Smooth muscle cell (in vitro differentiated cells): ENCODE measurements around the gene ARMH3. TPM values are rescaled to one million over a fixed set of nuclear protein-coding genes. Genes with fewer than 3 reads are reported as not detected.

Experiments used
- DNase-seq: peaks from one replicate; lab custom pipeline; 2025; ENCODE audit not compliant: unreplicated experiment; lab: John Stamatoyannopoulos, UW
- H2AFZ ChIP-seq: fragments of 200-600 bp; sonication (generic); 2 replicates; pipeline ENCODE4 v1.6.0; 2016; ENCODE audit warnings: antibody characterized with exemption, low read depth, mild to moderate bottlenecking
- H3F3A ChIP-seq: fragments of 200-600 bp; sonication (generic); 2 replicates; pipeline ENCODE4 v1.6.0; 2017; ENCODE audit warnings: antibody characterized with exemption, low read depth
- H3K27ac ChIP-seq: fragments of 200-600 bp; sonication (generic); 2 replicates; pipeline ENCODE4 v1.5.1; 2016; ENCODE audit warnings: low read depth, mild to moderate bottlenecking
- H3K27me3 ChIP-seq: fragments of 200-600 bp; sonication (generic); 2 replicates; pipeline ENCODE4 v1.6.1; 2016; ENCODE audit warnings: low read depth, mild to moderate bottlenecking
- H3K36me3 ChIP-seq: fragments of 200-600 bp; sonication (generic); 2 replicates; pipeline ENCODE4 v1.5.1; 2016; ENCODE audit warnings: low read depth
- H3K4me1 ChIP-seq: fragments of 200-600 bp; sonication (generic); 2 replicates; pipeline ENCODE4 v1.5.1; 2016; ENCODE audit warnings: low read depth
- H3K4me2 ChIP-seq: fragments of 200-600 bp; sonication (generic); 2 replicates; pipeline ENCODE4 v1.6.0; 2016; ENCODE audit warnings: mild to moderate bottlenecking
- H3K4me3 ChIP-seq: fragments of 200-600 bp; sonication (generic); 2 replicates; pipeline ENCODE4 v1.5.1; 2016; ENCODE audit warnings: mild to moderate bottlenecking
- H3K79me2 ChIP-seq: fragments of 200-600 bp; sonication (generic); 2 replicates; pipeline ENCODE4 v1.6.0; 2016; ENCODE audit warnings: low read depth, mild to moderate bottlenecking
- H3K9ac ChIP-seq: fragments of 200-600 bp; sonication (generic); 2 replicates; pipeline ENCODE4 v1.6.0; 2016; ENCODE audit warnings: low read depth
- H3K9me3 ChIP-seq: fragments of 200-600 bp; sonication (generic); replicated peaks from 2 replicates; pipeline ENCODE4 v1.5.1; 2016; ENCODE audit warnings: low read depth
- H4K20me1 ChIP-seq: fragments of 200-600 bp; sonication (generic); 2 replicates; pipeline ENCODE4 v1.6.0; 2016; ENCODE audit warnings: low read depth
- CTCF ChIP-seq: fragments of 200-600 bp; sonication (generic); IDR thresholded peaks from 2 replicates; pipeline ENCODE4 v1.5.1; 2017; ENCODE audit warnings: borderline replicate concordance, mild to moderate bottlenecking, antibody characterized with exemption; ENCODE audit not compliant: insufficient read depth, poor library complexity, severe bottlenecking
- whole genome bisulfite sequencing: methylation state at CpG from one replicate; pipeline ENCODE4 v1.1.7; 2016; ENCODE audit warnings: low lambda C conversion rate; 5-methylcytosine and 5-hydroxymethylcytosine counted together
- polyA plus RNA-seq: library from polyadenylated mRNA; unstranded; fragments of >200 nt; fragmentation: Nextera tagmentation; extraction: Ambion mirVana; gene quantifications from 2 replicates; pipeline ENCODE4 v1.2.1, GENCODE V29; 2016
- total RNA-seq: library from RNA; depleted of rRNA; stranded (reverse); fragments of >200 nt; gene quantifications from 2 replicates; pipeline ENCODE4 v1.2.3, GENCODE V29; 2014

Gene ARMH3
- total and polyA plus RNA-seq, 2 experiments from 2014 or later = 7.6 to 10.8 TPM

GRCh38 chr10:102090772-102091171 lies 34.8 kb upstream of the ARMH3 start:
- DNase-seq = no peak
- Histone ChIP-seq H4K20me1 (no peaks in the 10 kb centered on the region), H3K9ac (no peak overlapping the region), H3K9me3 (no peaks in the 10 kb centered on the region), H3K27ac (no peak overlapping the region), H3K4me1 (no peaks in the 10 kb centered on the region), H2AFZ (no peak overlapping the region), H3K4me3 (no peak overlapping the region), H3K79me2 (no peaks in the 10 kb centered on the region), H3K27me3 (no peaks in the 10 kb centered on the region), H3K4me2 (no peak overlapping the region), H3K36me3 (no peaks in the 10 kb centered on the region), H3F3A (no peaks in the 10 kb centered on the region)
- TF ChIP-seq CTCF = no peak
- 94% methylated on average over 2 of the region's 2 CpGs for WGBS

GRCh38 chr10:102086196-102086595 lies 30.2 kb upstream of the ARMH3 start:
- 91% methylated on average over 8 of the region's 8 CpGs for WGBS

GRCh38 chr10:102085336-102085735 lies 29.4 kb upstream of the ARMH3 start:
- H3K4me2 ChIP-seq = no peak overlapping the region
- H3K79me2 ChIP-seq = no peaks in the 10 kb centered on the region
- H3K9me3 ChIP-seq = no peaks in the 10 kb centered on the region
- no peaks in the 10 kb centered on the region for H3K27me3 ChIP-seq
- no peaks in the 10 kb centered on the region for H3F3A ChIP-seq
- no peak for DNase-seq
- H3K36me3 ChIP-seq = no peaks in the 10 kb centered on the region
- H3K27ac ChIP-seq = no peak overlapping the region
- H3K9ac ChIP-seq = no peak overlapping the region
- H3K4me3 ChIP-seq = no peak overlapping the region
- H4K20me1 ChIP-seq = no peaks in the 10 kb centered on the region
- no peaks in the 10 kb centered on the region for H3K4me1 ChIP-seq
- WGBS = 98% methylated on average over 3 of the region's 3 CpGs
- H2AFZ ChIP-seq = no peak overlapping the region
- no peak for TF ChIP-seq CTCF

More at GRCh38 chr10:102086196-102086595, 30.2 kb upstream of the ARMH3 start:
- H3K27me3 ChIP-seq = no peaks in the 10 kb centered on the region
- no peak overlapping the region for H3K9ac ChIP-seq
- H3K4me2 ChIP-seq = no peak overlapping the region
- no peak for DNase-seq
- no peaks in the 10 kb centered on the region for H4K20me1 ChIP-seq
- no peak overlapping the region for H2AFZ ChIP-seq
- H3K27ac ChIP-seq = no peak overlapping the region
- no peak overlapping the region for H3K4me3 ChIP-seq
- TF ChIP-seq CTCF = no peak
- no peaks in the 10 kb centered on the region for H3K79me2 ChIP-seq
- no peaks in the 10 kb centered on the region for H3K36me3 ChIP-seq
- no peaks in the 10 kb centered on the region for H3K4me1 ChIP-seq
- H3K9me3 ChIP-seq = no peaks in the 10 kb centered on the region
- no peaks in the 10 kb centered on the region for H3F3A ChIP-seq

GRCh38 chr10:102083541-102083940 lies 27.6 kb upstream of the ARMH3 start:
- Histone ChIP-seq H3K27ac (no peak overlapping the region), H3K4me2 (no peak overlapping the region), H3K27me3 (no peaks in the 10 kb centered on the region), H3K9me3 (no peaks in the 10 kb centered on the region), H3K4me1 (no peaks in the 10 kb centered on the region), H3K79me2 (no peaks in the 10 kb centered on the region), H4K20me1 (no peaks in the 10 kb centered on the region), H3K36me3 (no peaks in the 10 kb centered on the region), H3K4me3 (no peak overlapping the region), H3K9ac (no peak overlapping the region), H2AFZ (no peak overlapping the region), H3F3A (no peaks in the 10 kb centered on the region)
- WGBS = 93% methylated on average over 3 of the region's 3 CpGs
- no peak for TF ChIP-seq CTCF
- no peak for DNase-seq
